Stimulated activated CD4-positive, alpha-beta T cell treated with anti-CD3 and anti-CD28 coated beads, Interleukin-4, amount 100 ng/mL, for 24 hours (primary cell): ENCODE measurements around the gene BNIP5.

Experiments
- DNase-seq: peaks from one replicate; pipeline ENCODE4 v3.0.0-alpha.2; 2020

The BNIP5 gene

DNA sequence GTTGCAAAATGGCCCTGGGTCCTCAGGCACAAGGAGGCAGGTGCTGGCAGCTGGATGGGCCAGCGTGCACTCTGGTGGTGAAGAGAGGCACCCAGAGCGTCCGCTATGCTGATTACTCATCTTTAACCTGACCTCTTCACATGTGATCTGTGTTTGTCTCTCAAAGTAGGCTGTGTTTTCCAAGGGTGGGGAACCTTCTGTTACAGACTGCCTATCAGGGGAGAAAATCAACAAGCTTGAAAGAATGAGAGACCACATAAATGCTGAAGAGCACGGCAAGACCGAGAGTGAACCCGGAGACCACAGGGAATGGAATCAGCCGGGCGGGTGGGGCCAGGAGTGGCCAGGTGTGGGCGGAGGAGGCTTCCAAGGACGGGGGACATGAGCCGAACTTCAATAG lies 16.2 kb downstream of the BNIP5 start:
- DNase-seq: no peak

DNA sequence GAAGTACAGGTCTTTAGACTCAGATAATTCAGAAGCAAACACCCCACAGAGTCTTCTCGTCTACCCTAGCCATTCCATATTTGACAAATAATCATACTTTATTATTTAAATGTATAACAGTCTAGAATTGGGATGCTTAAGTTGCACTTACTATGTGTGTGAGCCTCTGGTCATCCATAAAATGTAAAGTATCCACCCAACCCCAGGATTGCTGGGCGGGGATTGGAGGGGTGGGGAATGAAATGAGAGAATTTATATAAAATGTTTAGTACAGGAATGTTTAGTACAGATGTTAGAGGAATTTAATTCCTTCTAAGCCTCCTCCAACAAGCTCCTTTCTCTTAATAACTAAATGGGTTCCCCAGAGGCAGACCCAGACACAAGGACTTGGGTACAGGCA lies 16.9 kb downstream of the BNIP5 start:
- no peak for DNase-seq

DNA sequence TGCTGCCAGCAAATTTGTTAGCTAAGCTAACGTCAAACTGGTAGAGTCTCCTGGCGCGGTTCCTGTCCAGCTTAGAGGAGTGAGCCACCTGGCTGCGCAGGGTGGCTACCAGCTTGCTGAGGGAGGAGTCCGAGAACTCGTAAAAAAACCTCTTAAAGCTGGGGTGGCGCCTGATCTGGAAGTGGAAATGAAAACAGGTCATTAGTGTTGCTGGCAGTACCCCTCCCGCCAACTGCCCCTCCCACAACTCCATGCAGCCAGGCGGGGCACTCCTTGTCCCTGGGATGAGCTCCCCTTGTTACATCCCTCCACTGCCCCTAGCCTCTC lies 17.3 kb downstream of the BNIP5 start:
- no peak for DNase-seq

DNA sequence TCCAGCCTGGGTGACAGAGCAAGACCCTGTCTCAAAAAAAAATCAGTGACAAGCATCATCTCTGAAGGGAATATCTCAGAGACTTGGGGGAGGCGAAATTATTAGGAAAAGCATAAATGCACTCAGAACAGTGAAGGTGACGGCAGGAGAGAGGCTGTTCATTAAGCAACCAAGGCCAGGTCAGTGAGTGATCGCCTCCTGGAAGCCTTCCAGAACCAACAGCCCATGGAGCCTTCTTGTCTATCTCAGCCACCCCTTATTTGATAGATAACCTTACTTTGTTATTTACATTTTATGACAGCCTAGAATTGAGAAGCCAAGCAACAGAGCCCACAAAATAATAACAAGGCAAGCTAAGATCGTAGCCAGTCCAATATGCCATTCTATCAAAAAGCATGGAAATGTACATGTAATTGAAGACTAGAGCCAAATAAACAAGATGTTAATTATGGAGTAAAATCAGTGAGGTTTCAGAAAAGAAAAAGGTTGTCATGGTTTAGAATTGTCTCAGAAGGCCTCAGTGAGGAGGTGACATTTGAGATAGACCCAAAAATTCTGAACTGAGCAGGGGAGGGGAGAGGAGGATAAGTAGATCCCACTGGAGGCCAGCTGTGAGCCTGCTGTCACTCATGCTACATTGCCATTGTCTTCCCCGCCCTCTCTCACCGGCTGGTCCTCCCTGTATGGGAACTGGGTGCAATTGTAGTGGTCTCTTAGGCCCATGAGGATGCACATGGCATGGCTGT lies 17.8 kb downstream of the BNIP5 start:
- DNase-seq: no peak

DNA sequence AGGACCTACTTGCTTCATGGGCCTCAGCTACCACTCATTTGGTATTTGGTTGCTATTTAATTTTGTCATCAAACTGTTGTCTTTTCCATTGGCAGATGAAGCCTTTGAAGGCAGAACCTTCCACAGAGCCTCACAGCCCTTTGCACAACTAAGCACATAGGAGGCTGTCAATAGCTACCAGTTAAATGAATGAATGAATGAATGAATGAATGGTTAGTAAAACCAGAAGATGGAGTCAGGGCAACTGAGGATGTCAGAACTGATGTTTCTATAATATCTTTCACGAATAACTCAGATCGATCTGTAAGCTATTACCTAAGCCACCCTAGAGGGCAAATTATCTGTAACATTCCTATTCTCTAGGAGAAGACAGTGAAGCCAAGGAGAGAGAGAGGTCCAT lies 19.1 kb downstream of the BNIP5 start:
- no peak for DNase-seq

DNA sequence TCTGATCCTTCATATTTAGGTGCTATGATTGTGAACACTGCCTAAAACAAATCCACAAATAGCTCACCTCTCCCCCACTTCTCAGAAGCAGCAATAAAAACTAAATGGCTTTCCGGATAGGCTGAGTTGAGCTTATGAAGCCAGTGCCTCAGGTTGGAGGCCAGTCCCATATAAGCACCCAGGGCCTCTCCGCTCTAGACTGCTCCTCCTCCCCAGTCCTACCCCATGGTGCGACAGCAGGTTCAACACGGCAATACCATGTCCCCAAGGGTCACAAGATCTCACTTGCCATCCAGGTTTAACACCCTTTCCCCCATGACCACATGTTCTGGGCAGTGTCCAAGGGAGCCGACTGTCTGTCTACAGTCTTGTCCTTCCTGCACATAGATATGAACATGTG lies 20.8 kb downstream of the BNIP5 start:
- DNase-seq: no peak

DNA sequence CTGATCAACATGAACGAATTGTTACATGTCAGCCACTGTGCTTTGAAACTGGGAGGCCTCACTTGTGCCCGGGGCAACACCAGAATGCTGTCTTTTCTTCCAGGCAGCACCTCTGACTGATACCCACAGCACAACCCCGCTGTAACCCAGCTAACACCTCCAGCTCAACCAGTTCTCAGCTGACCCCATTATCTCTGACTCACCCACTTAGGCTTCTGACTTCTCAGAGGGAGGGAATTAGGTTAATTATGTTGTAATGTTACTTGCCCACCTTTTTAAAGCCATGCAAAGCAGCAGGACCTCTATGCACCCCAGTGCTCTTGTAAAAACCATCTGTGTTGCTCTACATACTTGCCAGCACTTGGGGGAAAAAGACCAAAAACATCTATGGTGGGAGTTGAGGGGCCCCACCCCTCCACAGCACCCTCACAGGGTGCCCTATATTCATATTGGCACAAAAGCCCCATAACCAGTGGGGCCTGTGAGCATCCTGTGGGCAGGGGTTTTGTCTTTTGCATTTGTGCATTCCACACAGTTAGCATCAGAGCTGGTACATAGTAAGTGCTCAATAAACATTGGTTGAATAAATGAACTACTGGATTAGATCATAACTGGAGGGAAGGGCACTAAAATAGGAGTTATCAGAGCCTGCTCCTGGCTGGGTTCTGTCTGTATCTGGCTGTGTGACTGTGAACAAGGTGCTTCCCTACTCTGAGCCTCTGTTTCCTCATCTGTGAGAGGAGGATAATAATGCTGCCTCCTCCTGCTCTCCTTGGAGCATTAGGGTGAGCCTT lies 22.3 kb downstream of the BNIP5 start:
- no peak for DNase-seq

DNA sequence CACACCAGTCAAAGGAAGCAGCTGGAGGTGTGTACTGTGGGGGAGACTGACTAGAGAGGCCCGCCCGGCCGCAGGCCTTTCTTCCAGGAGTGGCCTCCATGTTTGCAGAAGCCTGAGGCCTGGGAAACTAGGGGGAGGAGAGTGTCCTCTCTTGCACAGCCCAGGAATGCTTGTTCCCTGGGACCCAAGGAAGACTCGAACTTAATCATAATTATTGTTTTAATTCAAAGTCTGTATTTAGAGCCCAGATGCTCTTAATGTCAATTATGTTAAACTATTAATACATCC lies 23.1 kb downstream of the BNIP5 start:
- no peak for DNase-seq

DNA sequence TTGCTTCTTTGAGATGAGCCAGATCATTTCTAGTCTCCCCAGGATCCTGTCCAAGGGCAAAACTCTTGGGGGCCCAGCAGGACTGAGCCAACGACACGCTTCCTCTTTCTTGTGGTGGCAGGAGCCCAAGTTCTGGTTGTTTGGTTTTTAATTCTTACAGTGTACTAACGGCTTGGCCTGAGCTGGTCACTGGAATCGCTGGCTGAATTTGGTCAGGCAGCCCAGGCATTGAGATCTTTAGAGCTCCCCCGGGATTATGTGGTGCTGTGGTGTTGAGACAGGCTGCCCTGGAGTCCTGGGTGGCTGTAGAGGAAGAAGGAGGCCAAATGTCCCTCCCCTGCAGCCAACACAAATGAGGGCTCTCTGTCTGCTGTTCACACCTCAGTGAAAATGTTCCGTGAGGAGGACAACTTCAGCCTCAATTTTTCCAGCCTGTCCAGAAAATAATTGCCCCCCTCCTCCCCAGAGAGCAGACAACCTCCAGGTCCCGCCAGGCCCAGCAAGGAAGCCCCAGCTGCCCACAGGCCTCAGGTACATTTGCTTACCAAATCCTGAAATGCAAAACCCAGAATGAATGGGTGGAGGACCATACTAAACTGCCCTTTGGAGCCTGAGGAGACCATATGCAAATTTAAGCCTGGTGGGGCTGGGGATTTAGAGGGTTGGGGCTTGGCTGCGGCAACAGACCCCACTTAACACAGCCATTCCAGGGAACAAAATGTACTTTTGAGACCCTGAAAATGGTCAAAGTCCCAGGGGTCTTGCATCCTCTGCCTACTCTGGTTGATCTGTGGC lies 23.6 kb downstream of the BNIP5 start:
- DNase-seq: no peak

DNA sequence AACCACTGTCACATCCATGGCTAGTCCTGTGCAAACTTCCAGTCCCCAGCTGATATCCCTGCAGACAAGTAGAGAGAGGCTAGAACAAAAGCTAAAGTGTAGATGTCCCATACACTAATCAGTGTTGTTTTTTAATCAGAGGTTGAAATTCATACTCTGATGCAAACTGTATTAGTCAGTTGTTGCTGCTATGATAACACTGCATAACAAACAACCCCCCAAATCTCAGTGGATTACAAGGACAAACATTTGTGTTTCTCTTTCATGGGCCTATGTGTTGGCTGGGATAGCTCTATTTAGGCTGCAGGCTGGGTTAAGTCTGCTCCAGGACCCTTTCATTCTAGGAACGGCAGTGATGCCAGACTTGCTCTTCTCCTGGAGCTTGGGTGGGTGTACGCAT lies 26.8 kb downstream of the BNIP5 start:
- no peak for DNase-seq

DNA sequence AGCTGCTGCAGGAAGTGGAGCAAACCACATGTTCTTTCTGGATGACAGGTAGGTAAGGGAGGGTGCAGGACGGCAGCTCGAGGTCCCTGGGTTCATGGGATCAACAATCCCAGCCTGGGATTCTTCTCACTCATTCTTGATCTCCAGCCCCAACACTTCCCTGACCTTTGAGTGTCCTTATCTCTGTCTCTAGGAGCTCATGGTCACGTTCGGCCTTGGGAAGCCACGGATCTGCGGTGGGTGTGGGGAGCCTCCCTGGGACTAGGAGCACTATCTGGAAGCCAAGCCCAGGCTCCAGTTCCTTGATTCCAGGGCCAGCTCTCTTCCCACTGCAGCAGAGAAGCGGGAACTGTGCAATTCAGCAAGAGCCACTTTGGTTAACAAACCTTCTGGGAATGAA lies 27.5 kb downstream of the BNIP5 start:
- DNase-seq: no peak

DNA sequence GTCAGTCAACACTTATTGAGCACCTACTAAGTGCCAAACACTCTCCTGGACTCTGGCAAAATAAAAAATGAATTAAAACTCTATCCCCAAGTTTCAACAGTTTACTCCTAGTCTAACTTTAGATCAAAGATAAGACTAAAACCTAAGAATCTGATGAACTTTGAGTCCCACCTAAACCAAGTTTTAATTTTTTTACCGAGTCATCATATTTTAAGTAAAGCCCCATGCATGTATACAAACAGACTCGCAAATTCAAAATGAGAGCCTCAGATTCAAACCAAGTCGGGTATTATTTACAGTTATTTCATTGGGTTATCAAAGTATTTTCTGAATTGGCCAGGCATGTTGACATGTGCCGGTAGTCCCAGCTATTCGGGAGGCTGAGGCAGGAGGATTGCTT lies 28.2 kb downstream of the BNIP5 start:
- DNase-seq: no peak

DNA sequence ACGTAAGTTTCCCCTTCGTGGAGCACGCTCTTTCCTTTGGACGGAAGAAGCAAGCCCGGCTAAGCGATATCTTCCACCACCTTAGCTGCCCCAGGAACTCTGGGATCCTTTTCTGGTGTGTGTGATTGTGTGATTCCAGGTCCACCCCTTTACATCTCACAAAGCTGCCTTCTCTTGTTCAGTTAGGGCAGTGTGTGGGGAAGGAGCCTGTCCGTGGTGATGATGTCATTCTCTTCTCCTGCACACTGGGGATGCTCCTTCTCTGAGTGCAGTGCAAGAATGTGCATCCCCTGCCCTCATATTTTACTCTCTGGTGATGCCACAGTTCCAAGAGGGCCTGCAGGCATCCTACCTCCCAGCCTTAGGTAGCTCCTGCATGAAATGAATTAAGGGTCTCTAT lies 30.3 kb downstream of the BNIP5 start:
- no peak for DNase-seq

DNA sequence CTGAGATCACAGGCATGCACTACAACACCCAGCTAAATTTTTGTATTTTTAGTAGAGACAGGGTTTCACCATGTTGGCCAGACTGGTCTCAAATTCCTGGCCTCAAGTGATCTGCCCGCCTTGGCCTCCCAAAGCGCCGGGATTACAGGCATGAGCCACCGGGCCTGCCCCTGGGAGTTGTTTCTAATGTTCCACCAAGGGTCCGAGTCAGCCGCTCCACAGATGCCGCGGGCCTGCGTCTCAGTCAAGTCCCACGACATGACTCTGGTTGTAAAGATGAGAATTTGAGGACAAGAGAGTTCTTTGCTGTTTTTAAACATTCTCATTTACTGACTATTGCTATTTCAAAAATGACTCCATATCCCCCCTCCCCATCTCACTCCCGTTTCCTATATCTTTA lies 30.8 kb downstream of the BNIP5 start:
- no peak for DNase-seq

DNA sequence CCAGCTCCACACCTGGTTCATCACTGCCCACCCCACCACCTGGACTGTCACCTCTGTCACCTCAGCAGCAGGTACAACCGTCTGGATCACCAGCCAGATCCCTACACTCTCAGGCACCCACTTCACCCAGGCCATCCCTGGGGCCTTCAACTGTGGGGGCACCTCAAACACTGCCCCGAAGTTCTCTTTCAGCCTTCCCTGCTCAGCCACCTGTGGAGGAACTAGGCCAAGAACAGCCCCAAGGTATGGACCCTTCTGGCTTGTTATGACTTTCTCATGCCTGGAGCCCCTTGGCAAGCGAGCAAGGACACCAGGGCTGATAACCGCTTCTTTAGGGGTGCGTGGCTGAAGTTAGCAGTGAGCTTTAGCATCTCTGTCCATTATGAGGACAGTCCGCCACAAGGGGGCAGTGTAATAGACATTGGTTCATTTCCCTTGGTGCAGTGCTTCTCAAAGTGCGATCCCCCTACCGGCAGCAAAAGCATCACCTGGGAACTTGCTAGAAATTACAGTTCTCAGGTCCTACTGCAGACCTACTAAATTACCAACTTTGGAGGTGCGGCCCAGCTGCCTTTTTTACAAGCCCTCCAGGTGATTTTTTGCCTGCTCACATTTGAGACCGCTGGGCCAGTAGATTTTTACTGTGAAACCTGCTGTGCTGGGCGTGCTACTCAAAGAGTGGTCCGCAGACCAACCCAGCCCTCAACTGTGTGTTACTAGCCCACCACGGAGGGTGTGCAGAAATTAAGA lies 34.3 kb downstream of the BNIP5 start:
- DNase-seq: peak; percentile 97

DNA sequence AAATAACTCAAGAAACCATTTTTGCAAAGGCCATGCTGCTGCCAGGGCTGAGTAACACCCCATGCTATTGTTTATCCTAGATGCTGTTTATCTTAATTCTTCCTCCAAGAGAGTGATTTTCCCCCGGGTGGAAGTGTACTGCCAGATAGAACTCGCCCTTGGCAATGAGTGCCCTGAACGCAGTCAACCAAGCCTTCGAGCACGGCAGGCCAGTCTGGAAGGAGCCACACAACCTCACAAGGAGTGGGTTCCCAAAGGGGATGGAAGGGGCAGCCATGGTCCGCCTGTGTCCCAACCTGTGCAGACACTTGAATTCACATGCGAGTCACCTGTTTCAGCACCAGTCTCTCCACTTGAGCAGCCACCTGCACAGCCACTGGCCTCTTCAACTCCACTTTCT lies 34.9 kb downstream of the BNIP5 start:
- no peak for DNase-seq

DNA sequence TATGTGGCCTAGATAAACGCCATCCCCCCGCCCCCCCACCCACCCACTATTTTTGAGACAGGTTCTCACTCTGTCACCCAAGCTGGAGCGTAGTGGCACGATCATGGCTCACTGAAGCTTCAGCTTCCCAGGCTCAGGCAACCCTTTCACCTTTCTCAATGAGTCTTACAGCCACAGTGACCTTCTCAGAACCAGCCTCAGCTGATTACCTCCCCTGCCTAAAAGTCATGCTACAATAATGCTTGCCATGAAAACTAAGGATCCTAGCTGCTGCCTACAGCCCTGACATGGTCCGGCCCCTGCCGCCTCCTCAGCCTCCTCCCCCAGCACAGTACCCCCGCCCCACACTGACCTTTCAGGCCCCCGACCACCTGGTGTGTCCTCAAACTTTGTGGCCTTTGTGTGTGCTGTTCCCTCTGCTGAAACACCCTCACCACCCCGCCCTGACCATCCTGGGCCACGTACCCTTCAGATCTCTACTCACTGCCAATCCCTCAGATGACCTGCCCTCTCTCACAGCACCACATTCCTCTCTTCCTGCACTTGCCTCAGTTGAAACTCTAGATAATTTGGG lies 35.5 kb downstream of the BNIP5 start:
- DNase-seq: no peak

DNA sequence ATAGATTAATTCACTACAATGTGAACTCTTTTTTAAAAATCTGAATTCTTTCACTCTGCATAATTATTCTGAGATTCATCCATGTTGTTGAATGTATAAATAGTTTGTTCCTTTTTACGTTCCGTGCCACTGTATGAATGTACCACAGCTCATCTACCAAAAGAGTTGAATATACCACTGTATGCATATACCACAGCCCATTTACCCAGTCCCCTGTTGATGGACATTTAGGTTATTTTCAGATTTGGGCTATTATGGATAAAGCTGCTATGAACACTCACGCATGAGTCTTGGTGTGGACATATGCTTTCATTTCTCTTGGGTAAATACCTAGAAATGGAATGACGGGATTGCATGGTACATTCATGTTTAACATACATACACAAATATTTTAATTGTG lies 38.7 kb downstream of the BNIP5 start:
- DNase-seq: no peak

DNA sequence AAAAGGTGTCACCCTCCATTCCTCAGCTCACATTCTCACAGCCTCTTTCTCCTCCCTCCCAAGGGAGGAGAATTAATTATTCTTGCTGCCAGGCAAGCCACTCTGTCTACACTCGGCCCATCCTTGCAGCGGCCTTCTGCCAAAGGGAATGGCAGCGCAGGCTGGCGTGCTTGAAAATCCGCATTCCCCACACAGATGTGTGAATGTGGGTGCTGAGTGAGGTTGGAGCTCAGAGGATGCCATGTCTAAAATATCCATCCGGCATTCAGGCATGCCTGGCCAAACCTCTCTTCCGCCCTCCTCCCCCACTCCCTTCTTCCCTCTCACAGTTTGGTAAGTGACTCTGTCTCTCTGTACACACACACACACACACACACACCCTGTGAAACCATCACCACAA lies 39.2 kb downstream of the BNIP5 start:
- no peak for DNase-seq

DNA sequence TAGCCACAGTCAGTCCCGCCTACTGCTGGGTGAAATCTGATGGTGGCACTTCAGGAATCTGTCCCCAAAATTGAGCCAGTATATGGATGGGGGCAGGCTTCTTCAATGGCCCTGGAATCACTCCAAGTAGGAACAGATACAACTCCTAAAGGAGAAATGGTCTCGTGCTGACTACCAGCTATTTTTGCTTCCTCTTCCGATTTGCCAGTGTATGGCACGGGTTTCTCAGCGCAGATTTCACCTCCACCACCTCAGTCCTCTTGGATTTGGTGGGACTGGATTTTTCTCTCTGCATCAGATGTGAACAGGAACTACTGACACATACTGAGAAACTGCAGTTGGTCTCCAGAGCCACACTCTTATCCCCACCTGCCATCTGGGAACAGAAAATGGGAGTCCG lies 39.6 kb downstream of the BNIP5 start:
- no peak for DNase-seq

DNA sequence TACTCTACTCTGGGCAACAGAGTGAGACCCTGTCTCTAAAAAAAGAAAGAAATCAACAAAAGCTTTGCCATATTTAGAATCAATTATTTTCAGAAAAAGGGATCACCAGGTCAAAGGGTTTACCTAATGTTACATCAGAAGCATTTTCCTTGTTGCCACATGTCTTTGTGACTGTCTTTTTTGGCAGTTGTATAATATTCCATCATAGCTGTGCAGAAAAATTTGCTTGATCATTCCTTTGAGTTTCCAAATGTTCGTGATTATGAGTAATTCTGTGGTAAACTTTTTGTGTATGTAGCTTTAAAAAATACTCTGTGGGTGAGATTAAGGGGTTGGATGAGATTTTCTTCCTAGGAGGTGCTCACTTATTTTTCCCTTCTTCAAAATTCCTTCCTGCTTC lies 40.4 kb downstream of the BNIP5 start:
- DNase-seq: no peak

DNA sequence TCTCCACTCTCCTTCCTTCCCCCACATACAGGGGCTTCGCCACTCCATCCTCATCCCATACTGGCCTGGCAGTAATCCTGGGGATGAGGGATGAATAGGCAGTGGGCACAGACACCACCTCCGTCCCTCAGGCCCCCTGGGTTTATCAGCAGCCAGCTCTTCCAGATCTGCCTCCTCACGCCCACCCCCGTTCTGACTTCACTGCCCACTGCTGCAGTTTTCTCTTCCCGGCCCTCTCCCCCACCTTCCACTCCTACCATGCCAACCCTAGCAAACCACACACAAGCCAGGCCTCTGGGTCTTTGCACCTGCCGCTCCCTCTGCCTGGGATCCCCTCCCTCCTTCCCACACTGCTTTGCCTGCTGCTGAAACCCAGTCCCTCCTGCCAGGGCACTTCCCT lies 44.5 kb downstream of the BNIP5 start:
- DNase-seq: no peak
